Spinal cord (tissue), 10 donors: ENCODE measurements around the gene HMCN2. TPM values are rescaled to one million over a fixed set of nuclear protein-coding genes. Genes with fewer than 3 reads are reported as not detected.
"Not testable (repeated sequence)": the region's sequence is repeated elsewhere in the genome, so short reads cannot be mapped to it uniquely, and the experiment has no call there.

Experiments
- DNase-seq, 6 donors: peaks; one replicate each; pipeline versions ENCODE4 v3.0.0 to v3.0.0-alpha.2; 2013 to 2015; ENCODE audit warnings: low spot score in 6 of 6, low read depth in 4 of 6
- H3K27ac ChIP-seq: one replicate; pipeline ENCODE4 v1.5.1; 2013; ENCODE audit warnings: low read depth, low read length, control low read depth
- H3K27me3 ChIP-seq: one replicate; pipeline ENCODE4 v1.6.1; 2013; ENCODE audit warnings: low read length; ENCODE audit not compliant: control insufficient read depth, insufficient read depth
- H3K36me3 ChIP-seq: one replicate; pipeline ENCODE4 v1.6.1; 2013; ENCODE audit warnings: low read length; ENCODE audit not compliant: control insufficient read depth, insufficient read depth
- H3K4me1 ChIP-seq: one replicate; pipeline ENCODE4 v1.6.1; 2013; ENCODE audit warnings: low read length; ENCODE audit not compliant: control insufficient read depth, insufficient read depth
- H3K4me3 ChIP-seq: one replicate; pipeline ENCODE4 v1.5.1; 2013; ENCODE audit warnings: low read depth, low read length, control low read depth
- H3K9me3 ChIP-seq: one replicate; pipeline ENCODE4 v1.6.1; 2013; ENCODE audit warnings: low read length; ENCODE audit not compliant: control insufficient read depth, insufficient read depth
- WGBS: methylation state at CpG from one replicate; pipeline ENCODE4 v1.1.5; 2013; ENCODE audit warnings: missing lambda C conversion rate; ENCODE audit not compliant: insufficient coverage; 5-methylcytosine and 5-hydroxymethylcytosine counted together
- polyA plus RNA-seq, 2 donors: library from polyadenylated mRNA; unstranded; fragments of 120-200 nt; gene quantifications; one replicate each; pipeline ENCODE4 v1.2.1, GENCODE V29; 2013; ENCODE audit not compliant: insufficient read length in 2 of 2
- total RNA-seq, 2 donors: library from RNA; depleted of rRNA in 1 of 2; stranded (reverse); fragments of 120-200 nt in 1 of 2; fragments of >200 nt in 1 of 2; gene quantifications; one replicate each; pipeline versions ENCODE4 v1.2.3 to v1.2.4, GENCODE V29; 2013 to 2014
- donor health status: healthy.

Gene HMCN2
- total and polyA plus RNA-seq, 4 donors, result 0.88 to 5.9 (median 3.5) TPM

DNA sequence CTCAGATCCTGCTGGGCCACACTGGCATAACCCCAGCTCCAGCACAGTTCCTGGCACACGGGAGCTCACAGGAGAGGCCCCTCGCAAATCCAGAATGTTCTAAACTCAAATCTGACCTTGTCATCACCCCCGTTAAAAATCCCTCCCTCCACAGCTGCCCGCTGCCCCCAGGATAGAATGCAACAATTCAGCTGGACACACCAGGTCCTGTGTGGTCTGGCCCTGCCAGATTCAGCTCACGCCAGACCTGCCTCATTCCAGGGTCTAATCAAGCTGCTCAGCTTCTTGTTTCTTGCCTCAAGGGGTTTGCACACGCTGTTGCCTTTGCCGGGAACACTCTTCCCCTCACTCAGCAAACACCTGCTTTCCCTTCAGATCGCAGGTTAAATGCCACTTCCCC, 134.2 kb downstream of the HMCN2 start:
- H3K4me3 ChIP-seq, result no peak overlapping the region
- no peaks in the 10 kb centered on the region for H3K9me3 ChIP-seq
- no peak overlapping the region for H3K27ac ChIP-seq
- DNase-seq, result no peak
- H3K27me3 ChIP-seq, result no peaks in the 10 kb centered on the region
- H3K4me1 ChIP-seq, result no peaks in the 10 kb centered on the region
- WGBS, result 71% methylated on average over 8 of the region's 8 CpGs
- peaks cover 26% of the 10 kb centered on the region for H3K36me3 ChIP-seq

DNA sequence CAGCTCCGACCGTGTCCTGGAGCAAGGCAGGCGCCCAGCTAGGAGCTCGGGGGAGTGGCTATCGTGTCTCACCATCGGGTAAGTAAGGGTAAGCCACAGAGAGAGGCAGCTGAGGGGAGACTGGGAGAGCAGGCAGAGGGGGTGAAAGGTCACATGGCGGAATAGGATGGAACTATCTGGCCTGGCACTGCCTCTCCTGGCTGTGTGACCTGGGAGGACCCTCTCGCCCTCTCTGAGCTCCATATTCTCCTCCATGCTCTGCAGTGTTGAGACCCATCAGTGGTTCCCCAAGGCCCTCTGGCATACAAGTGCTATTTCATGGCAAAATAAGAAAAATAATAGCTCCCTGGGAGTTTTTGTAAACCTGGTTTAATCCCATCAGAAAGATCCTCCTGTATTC, 135.3 kb downstream of the HMCN2 start:
- 88% methylated on average over 7 of the region's 8 CpGs for WGBS
- H3K36me3 ChIP-seq, result peaks cover 25% of the 10 kb centered on the region
- H3K27me3 ChIP-seq, result no peaks in the 10 kb centered on the region
- no peak for DNase-seq
- no peak overlapping the region for H3K4me3 ChIP-seq
- no peaks in the 10 kb centered on the region for H3K9me3 ChIP-seq
- H3K4me1 ChIP-seq, result no peaks in the 10 kb centered on the region
- H3K27ac ChIP-seq, result no peak overlapping the region

DNA sequence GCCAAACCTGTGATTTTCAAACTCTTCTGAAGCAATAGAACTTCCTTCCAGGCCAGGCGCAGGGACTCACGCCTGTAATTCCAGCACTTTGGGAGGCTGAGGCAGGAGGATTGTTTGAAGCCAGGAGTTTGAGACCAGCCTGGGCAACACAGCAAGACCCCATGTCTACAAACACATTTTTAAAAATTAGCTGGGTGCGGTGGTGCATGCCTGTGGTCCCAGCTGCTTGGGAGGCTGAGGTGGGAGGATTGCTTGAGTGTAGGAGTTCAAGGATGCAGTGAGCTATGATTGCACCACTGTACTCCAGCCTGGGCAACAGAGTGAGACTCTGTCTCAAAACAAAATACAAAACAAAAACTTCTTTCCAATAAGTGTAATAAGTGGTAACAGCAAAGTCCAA, 136.2 kb downstream of the HMCN2 start:
- not testable (repeated sequence) for H3K4me1 ChIP-seq, H3K27ac ChIP-seq, H3K4me3 ChIP-seq, DNase-seq, H3K9me3 ChIP-seq, H3K27me3 ChIP-seq
- peaks cover 25% of the 10 kb centered on the region for H3K36me3 ChIP-seq
- 93% methylated on average over 3 of the region's 3 CpGs for WGBS

DNA sequence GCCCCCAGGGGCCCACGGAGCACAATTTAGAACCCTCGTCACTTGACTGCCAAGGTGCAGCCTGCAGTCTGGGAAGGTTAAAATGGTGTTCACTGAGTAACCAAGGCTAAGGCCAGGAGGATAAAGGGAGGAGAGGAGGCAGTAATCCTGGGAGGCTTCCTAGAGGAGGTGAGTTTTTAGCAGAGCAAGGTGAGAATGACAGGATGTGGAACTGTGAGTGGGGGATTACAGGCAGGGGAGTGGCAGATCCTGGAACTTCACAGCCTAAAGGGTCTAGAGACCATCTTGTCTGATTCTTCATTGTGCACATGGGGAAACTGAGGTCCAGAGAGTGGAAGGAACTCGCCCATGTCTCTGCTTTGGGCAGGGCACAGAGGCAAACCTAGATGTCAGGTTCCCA, 136.7 kb downstream of the HMCN2 start:
- Histone ChIP-seq H3K27ac (no peak overlapping the region), H3K4me3 (no peak overlapping the region), H3K9me3 (no peaks in the 10 kb centered on the region), H3K36me3 (peaks cover 25% of the 10 kb centered on the region), H3K4me1 (no peaks in the 10 kb centered on the region), H3K27me3 (no peaks in the 10 kb centered on the region)
- DNase-seq, result no peak
- WGBS, result 86% methylated on average over 2 of the region's 3 CpGs

DNA sequence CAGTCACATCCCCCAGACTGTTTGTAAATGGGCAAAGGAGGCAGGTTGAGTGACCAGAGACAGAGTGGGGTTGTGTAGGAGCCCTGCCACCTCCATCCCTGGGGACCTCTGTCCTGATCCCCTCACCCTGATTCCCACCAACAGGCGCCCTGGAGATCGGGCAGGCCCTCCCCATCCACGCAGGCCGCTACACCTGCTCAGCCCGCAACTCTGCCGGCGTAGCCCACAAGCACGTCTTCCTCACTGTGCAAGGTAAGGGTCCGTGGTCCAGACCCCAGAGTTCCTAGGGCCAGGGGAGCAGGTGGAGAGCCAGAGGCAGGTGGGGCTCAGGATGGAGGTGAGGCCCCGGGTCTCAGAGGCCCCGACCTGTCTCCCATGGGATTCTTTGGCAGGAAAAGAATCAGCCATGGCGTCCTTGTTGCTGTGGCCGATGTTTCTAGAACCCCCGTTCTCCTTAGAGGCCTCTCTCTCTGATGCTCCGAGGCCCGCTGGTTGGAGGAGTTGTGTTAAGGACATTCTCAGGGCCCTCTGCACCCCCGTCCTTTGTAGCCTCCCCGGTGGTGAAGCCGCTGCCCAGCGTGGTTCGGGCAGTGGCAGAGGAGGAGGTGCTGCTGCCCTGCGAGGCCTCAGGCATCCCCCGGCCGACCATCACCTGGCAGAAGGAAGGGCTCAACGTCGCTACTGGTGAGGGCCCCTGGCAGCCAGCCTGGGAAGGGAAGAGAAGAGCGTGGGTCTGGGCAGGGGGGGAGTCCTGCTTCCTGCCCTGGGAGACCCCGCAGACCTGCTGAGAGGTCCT, 137.3 kb downstream of the HMCN2 start:
- H3K4me3 ChIP-seq, result no peak overlapping the region
- H3K9me3 ChIP-seq, result no peaks in the 10 kb centered on the region
- no peak for DNase-seq
- H3K27me3 ChIP-seq, result no peaks in the 10 kb centered on the region
- no peaks in the 10 kb centered on the region for H3K4me1 ChIP-seq
- H3K27ac ChIP-seq, result no peak overlapping the region
- H3K36me3 ChIP-seq, result peaks cover 28% of the 10 kb centered on the region
- WGBS, result 84% methylated on average over 26 of the region's 28 CpGs

DNA sequence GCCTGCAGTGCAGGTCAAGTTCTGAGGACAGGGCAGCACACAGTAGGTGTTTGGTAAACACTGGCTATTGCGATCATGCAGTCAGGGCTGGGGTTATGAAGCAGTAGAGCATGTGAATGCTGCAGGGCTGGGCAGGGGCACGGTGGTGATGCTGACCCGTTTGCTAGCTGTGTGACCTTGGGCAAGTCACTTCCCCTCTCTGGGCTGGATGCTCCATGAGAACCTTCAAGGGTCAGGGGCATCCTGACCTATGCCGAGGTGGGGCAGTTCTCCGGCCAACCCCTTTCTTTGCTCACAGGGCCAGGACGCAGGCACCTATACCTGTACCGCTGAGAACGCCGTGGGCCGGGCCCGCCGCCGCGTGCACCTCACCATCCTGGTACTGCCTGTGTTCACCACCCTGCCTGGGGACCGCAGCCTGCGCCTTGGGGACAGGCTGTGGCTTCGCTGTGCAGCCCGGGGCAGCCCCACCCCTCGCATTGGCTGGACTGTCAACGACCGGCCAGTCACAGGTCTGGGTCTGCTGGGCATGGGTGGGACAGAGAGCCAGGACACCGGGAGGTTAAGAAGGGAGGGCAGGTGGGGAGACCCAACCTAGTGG, 140.2 kb downstream of the HMCN2 start:
- H3K27ac ChIP-seq, result no peak overlapping the region
- H3K4me3 ChIP-seq, result no peak overlapping the region
- H3K4me1 ChIP-seq, result no peaks in the 10 kb centered on the region
- H3K36me3 ChIP-seq, result peaks cover 17% of the 10 kb centered on the region
- WGBS, result 94% methylated on average over 22 of the region's 22 CpGs
- no peak for DNase-seq
- no peaks in the 10 kb centered on the region for H3K9me3 ChIP-seq
- peaks cover 3% of the 10 kb centered on the region for H3K27me3 ChIP-seq

DNA sequence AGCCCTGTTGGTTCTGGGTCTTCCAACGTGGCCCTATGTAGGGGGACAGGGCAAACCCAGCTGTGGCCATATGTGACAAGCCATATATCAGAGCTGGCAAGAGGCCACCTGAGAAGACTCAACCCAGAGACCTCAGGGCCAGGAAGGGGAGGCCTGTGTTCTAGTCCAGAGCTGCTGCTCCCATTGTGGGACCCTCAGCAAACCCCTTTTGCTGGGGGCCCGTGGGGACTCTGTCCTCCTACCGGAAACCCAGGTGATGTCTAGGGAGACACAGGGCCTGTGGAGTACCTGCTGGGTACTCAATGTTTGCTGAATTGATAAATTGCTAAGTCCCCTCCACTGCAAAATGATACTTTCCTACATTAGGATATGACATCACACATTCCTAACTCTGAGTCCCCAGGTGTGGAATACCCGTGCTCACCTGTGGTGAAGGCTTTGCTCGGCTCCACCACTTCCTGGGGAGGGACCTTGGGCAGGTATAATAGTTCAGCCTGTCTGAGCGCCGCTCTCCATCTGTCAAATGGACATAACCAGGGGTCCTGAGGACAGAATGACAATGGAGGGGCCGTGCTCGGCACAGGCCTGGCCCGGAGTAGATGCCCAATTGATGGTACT, 140.8 kb downstream of the HMCN2 start:
- Histone ChIP-seq H3K27ac (no peak overlapping the region), H3K9me3 (no peaks in the 10 kb centered on the region), H3K27me3 (peaks cover 3% of the 10 kb centered on the region), H3K36me3 (peaks cover 17% of the 10 kb centered on the region), H3K4me1 (no peaks in the 10 kb centered on the region), H3K4me3 (no peak overlapping the region)
- WGBS, result 88% methylated on average over 9 of the region's 10 CpGs
- DNase-seq, result no peak

DNA sequence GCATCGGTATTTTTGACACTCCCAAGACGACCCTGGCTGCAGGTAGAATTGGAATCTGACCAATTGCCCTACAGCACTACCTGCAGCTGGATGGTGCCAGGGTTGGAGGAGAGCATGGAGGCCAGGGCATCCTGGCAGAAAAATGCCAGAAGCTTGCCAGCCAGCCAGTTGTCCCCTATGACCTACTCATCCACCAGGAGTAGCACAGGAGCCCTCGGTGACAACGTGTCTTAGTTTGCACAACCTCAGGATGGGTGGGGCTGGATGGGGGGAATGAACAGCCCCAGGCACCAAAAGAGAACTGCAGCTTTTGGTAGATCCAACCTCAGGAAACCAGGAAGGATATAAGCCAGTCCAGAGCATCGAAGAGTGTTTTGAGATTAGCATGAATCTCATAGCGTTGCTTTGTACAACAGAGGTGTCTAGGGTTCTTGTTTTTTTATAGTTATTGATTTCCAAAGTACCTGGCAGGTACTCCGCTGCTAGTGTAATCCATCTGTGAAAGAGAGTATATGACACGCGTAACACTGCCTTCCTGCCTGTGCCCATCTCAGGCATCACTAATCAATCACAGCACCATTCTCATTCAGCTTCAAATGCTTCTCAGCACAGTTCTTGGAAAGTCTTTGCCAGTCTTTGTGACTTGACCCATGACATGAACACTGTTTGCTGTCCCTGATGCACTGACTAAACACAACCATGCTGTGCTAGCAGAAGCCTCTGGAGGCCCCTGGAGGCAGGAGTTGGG, 142.5 kb downstream of the HMCN2 start:
- Histone ChIP-seq H3K4me3 (no peak overlapping the region), H3K27ac (no peak overlapping the region), H3K9me3 (no peaks in the 10 kb centered on the region), H3K36me3 (peaks cover 11% of the 10 kb centered on the region), H3K27me3 (peaks cover 3% of the 10 kb centered on the region), H3K4me1 (no peaks in the 10 kb centered on the region)
- DNase-seq, result no peak
- 100% methylated on average over 3 of the region's 9 CpGs for WGBS

DNA sequence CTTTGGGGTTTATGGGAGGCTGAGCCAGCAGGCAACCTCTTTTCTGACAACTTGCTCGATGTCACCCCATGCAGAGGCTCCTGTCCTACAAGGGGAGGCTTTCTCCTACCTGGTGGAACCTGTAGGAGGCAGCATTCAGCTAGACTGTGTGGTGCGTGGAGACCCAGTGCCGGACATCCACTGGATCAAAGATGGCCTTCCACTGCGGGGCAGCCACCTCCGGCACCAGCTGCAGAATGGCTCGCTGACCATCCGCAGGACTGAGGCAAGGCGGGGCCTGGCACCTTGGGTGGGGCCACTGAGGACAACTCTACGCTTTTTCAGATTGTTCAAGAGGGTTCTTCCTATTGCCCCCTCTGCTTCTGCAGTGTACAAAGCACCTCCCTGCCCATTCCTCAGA, 143.1 kb downstream of the HMCN2 start:
- Histone ChIP-seq H3K36me3 (peaks cover 10% of the 10 kb centered on the region), H3K27me3 (peaks cover 3% of the 10 kb centered on the region), H3K27ac (no peak overlapping the region), H3K4me1 (no peaks in the 10 kb centered on the region), H3K9me3 (no peaks in the 10 kb centered on the region), H3K4me3 (no peak overlapping the region)
- WGBS, result 89% methylated on average over 9 of the region's 9 CpGs
- DNase-seq, result no peak
